Fibroblast of lung (primary cell): ENCODE measurements around the gene TACC2.

Source experiments
- EZH2 ChIP-seq: IDR thresholded peaks from 2 replicates; pipeline ENCODE4 v1.5.1; 2012; ENCODE audit warnings: low read length, control low read depth, mild to moderate bottlenecking; ENCODE audit errors: missing control alignments
- TF ChIP-seq, protein P1 (sequence below), 2 donors: IDR thresholded peaks in 1 of 2; conservative IDR thresholded peaks in 1 of 2; 1 replicate in 1 of 2; 2 replicates in 1 of 2; pipeline ENCODE4 v1.5.1; 2011 to 2012; ENCODE audit warnings: low read length in 2 of 2, control low read depth in 1 of 2, inconsistent platforms in 1 of 2, low read depth in 1 of 2, mild to moderate bottlenecking in 1 of 2

DNA sequence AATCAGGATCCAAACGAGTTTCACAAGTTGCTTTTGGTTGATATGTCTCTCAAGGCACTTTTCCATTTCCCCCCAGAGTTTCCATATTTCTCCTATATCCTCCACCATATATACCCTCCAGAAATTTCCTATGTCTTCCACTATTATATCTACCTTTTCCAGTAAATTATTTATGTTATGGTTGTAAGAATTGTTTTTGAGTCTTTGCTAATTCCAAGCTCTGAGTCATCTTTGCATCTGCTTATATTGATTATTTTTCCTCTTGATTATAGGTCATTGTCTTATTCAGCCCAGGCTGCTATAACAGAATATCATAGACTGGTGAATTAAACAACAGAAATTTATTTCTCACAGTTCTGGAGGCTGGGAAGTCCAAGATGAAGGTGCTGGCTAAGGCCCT lies 12.7 kb downstream of the TACC2 start:
- TF ChIP-seq, protein P1, sequence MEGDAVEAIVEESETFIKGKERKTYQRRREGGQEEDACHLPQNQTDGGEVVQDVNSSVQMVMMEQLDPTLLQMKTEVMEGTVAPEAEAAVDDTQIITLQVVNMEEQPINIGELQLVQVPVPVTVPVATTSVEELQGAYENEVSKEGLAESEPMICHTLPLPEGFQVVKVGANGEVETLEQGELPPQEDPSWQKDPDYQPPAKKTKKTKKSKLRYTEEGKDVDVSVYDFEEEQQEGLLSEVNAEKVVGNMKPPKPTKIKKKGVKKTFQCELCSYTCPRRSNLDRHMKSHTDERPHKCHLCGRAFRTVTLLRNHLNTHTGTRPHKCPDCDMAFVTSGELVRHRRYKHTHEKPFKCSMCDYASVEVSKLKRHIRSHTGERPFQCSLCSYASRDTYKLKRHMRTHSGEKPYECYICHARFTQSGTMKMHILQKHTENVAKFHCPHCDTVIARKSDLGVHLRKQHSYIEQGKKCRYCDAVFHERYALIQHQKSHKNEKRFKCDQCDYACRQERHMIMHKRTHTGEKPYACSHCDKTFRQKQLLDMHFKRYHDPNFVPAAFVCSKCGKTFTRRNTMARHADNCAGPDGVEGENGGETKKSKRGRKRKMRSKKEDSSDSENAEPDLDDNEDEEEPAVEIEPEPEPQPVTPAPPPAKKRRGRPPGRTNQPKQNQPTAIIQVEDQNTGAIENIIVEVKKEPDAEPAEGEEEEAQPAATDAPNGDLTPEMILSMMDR (conservative IDR thresholded peaks at IDR 0.05 in 1 of 2, IDR thresholded peaks at IDR 0.05 in 1 of 2; ENCODE audit: low read depth in 1 of 2, low read length in 2 of 2) = no peak
- no peak for TF ChIP-seq EZH2
